ENCODE data around the gene ZPR1.
"Not testable (repeated sequence)": the region's sequence is repeated elsewhere in the genome, so short reads cannot be mapped to it uniquely, and the experiment has no call there.

ZPR1 gene

GRCh38 chr11:116792144-116792868 is 4.5 kb upstream of the ZPR1 start:
- DNase-seq: no peak

GRCh38 chr11:116791813-116792143 is 4.0 kb upstream of the ZPR1 start, which contains the start of gene APOA5:
Gene APOA5 (minus strand): TSS chr11:116791879. CDS start chr11:116791860, 19 bp downstream.
- no peak for DNase-seq

GRCh38 chr11:116791002-116791812 is 3.4 kb upstream of the ZPR1 start:
- DNase-seq: peak; percentile 76

GRCh38 chr11:116790167-116791001 is 2.6 kb upstream of the ZPR1 start:
- no peak for DNase-seq

- no peak for DNase-seq
Measured at GRCh38 chr11:116788975-116789374, 1.2 kb upstream of the ZPR1 start.

- no peak for DNase-seq
Measured at GRCh38 chr11:116788534-116788933, 711 bp upstream of the ZPR1 start.

GRCh38 chr11:116787436-116787785 is 412 bp downstream of the ZPR1 start:
- no peak for DNase-seq

GRCh38 chr11:116786966-116787365 is 857 bp downstream of the ZPR1 start:
- DNase-seq: no peak

GRCh38 chr11:116786326-116786725 is 1.5 kb downstream of the ZPR1 start:
- DNase-seq: no peak

- DNase-seq: no peak
Measured at GRCh38 chr11:116782728-116783127, 5.1 kb downstream of the ZPR1 start.

GRCh38 chr11:116778556-116778955 is 9.3 kb downstream of the ZPR1 start:
- no peak for DNase-seq

GRCh38 chr11:116777056-116777455 is 10.8 kb downstream of the ZPR1 start:
- no peak for DNase-seq

GRCh38 chr11:116776522-116776984 is 11.3 kb downstream of the ZPR1 start:
- DNase-seq: no peak

- DNase-seq: no peak
Measured at GRCh38 chr11:116775975-116776374, 11.8 kb downstream of the ZPR1 start.

GRCh38 chr11:116774661-116775060 is 13.2 kb downstream of the ZPR1 start:
- DNase-seq: no peak

GRCh38 chr11:116773203-116774097 is 14.4 kb downstream of the ZPR1 start:
- no peak for DNase-seq

- DNase-seq: peak; percentile 97
Measured at GRCh38 chr11:116772443-116773202, 15.2 kb downstream of the ZPR1 start, which contains the start of gene BUD13. Gene BUD13 (minus strand): TSS chr11:116772987. CDS start chr11:116772964, 23 bp downstream.

GRCh38 chr11:116771935-116772334 is 15.9 kb downstream of the ZPR1 start:
- DNase-seq: peak; percentile 18

GRCh38 chr11:116762132-116762531 is 25.7 kb downstream of the ZPR1 start:
- no peak for DNase-seq

GRCh38 chr11:116756044-116756443 is 31.8 kb downstream of the ZPR1 start:
- DNase-seq: not testable (repeated sequence)

GRCh38 chr11:116750070-116750718 is 37.6 kb downstream of the ZPR1 start:
- DNase-seq: no peak

All from NCI-H69 (cell line).